ENCODE data around the gene CRLF3.
"Not testable (repeated sequence)": the region's sequence is repeated elsewhere in the genome, so short reads cannot be mapped to it uniquely, and the experiment has no call there.

DNA sequence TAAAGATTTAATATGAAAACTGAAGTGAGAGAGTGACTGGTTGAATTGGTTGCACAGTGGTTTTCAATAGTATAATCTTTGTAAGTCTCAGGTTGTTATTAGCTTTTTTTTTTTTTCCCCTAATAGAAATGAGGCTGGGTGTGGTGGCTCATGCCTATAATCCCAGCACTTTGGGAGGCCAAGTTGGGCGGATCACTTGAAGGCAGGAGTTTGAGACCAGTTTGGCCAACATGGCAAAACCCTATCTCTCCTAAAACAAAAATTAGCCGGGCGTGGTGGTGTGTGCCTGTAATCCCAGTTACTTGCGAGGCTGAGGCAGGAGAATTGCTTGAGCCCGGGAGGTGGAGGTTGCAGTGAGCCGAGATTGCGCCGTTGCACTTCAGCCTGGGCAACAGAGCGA, 89.3 kb downstream of the CRLF3 start:
- not testable (repeated sequence) for TF ChIP-seq FOXM1 (IDR thresholded peaks at IDR 0.05; ENCODE audit: borderline replicate concordance); SP1 (IDR thresholded peaks at IDR 0.05)
